ENCODE measurements around the gene SOWAHB.

SOWAHB gene

GRCh38 chr4:76923619-76924357 lies 25.8 kb upstream of the SOWAHB start:
- TF ChIP-seq EZH2phosphoT487 (IDR thresholded peaks at IDR 0.05; ENCODE audit: borderline replicate concordance) (no peak), CTCF (conservative IDR thresholded peaks at IDR 0.05; ENCODE audit: low read length) (no peak)
- Histone ChIP-seq H3K9me2 (replicated peaks; ENCODE audit: low read depth, low read length) (no peaks in the 10 kb centered on the region), H4K20me1 (ENCODE audit: insufficient read depth, low read length, poor library complexity, severe bottlenecking) (no peaks in the 10 kb centered on the region), H3K9me3 (ENCODE audit: insufficient read depth, low read depth, low read length) (no peaks in the 10 kb centered on the region), H3K4me2 (ENCODE audit: low read depth, low read length, poor library complexity, severe bottlenecking) (no peak overlapping the region), H3K9ac (ENCODE audit: low read depth, low read length, poor library complexity, severe bottlenecking) (no peak overlapping the region), H3K27me3 (ENCODE audit: insufficient read depth, low read length, poor library complexity, severe bottlenecking) (no peaks in the 10 kb centered on the region), H2AFZ (ENCODE audit: low read length) (no peak overlapping the region), H3K36me3 (ENCODE audit: insufficient read depth, low read length) (no peaks in the 10 kb centered on the region), H3K79me2 (ENCODE audit: insufficient read depth, low read length) (no peaks in the 10 kb centered on the region), H3F3A (ENCODE audit: low read depth) (no peaks in the 10 kb centered on the region), H3K4me3 (ENCODE audit: low read length, poor library complexity, severe bottlenecking) (no peak overlapping the region), H3K4me1 (ENCODE audit: insufficient read depth, low read length, poor library complexity, severe bottlenecking) (no peaks in the 10 kb centered on the region)

- Histone ChIP-seq H3K36me3 (ENCODE audit: insufficient read depth, low read length) (no peaks in the 10 kb centered on the region), H3K4me2 (ENCODE audit: low read depth, low read length, poor library complexity, severe bottlenecking) (no peak overlapping the region), H3K4me1 (ENCODE audit: insufficient read depth, low read length, poor library complexity, severe bottlenecking) (no peaks in the 10 kb centered on the region), H3F3A (ENCODE audit: low read depth) (no peaks in the 10 kb centered on the region), H3K9me2 (replicated peaks; ENCODE audit: low read depth, low read length) (no peaks in the 10 kb centered on the region), H4K20me1 (ENCODE audit: insufficient read depth, low read length, poor library complexity, severe bottlenecking) (no peaks in the 10 kb centered on the region), H3K79me2 (ENCODE audit: insufficient read depth, low read length) (no peaks in the 10 kb centered on the region), H2AFZ (ENCODE audit: low read length) (no peak overlapping the region), H3K4me3 (ENCODE audit: low read length, poor library complexity, severe bottlenecking) (no peak overlapping the region), H3K9ac (ENCODE audit: low read depth, low read length, poor library complexity, severe bottlenecking) (no peak overlapping the region), H3K9me3 (ENCODE audit: insufficient read depth, low read depth, low read length) (no peaks in the 10 kb centered on the region), H3K27me3 (ENCODE audit: insufficient read depth, low read length, poor library complexity, severe bottlenecking) (no peaks in the 10 kb centered on the region)
- TF ChIP-seq CTCF (conservative IDR thresholded peaks at IDR 0.05; ENCODE audit: low read length), result no peak
- TF ChIP-seq EZH2phosphoT487 (IDR thresholded peaks at IDR 0.05; ENCODE audit: borderline replicate concordance), result no peak
Measured at GRCh38 chr4:76920715-76921114, 22.8 kb upstream of the SOWAHB start.

- Histone ChIP-seq H3K4me2 (ENCODE audit: low read depth, low read length, poor library complexity, severe bottlenecking) (no peak overlapping the region), H3F3A (ENCODE audit: low read depth) (no peaks in the 10 kb centered on the region), H3K27me3 (ENCODE audit: insufficient read depth, low read length, poor library complexity, severe bottlenecking) (no peaks in the 10 kb centered on the region), H2AFZ (ENCODE audit: low read length) (no peak overlapping the region), H3K36me3 (ENCODE audit: insufficient read depth, low read length) (no peaks in the 10 kb centered on the region), H3K4me3 (ENCODE audit: low read length, poor library complexity, severe bottlenecking) (no peak overlapping the region), H4K20me1 (ENCODE audit: insufficient read depth, low read length, poor library complexity, severe bottlenecking) (no peaks in the 10 kb centered on the region), H3K9me2 (replicated peaks; ENCODE audit: low read depth, low read length) (no peaks in the 10 kb centered on the region), H3K79me2 (ENCODE audit: insufficient read depth, low read length) (no peaks in the 10 kb centered on the region), H3K4me1 (ENCODE audit: insufficient read depth, low read length, poor library complexity, severe bottlenecking) (no peaks in the 10 kb centered on the region), H3K9me3 (ENCODE audit: insufficient read depth, low read depth, low read length) (peaks cover 5% of the 10 kb centered on the region; the same call in 1 of the 2 replicates), H3K9ac (ENCODE audit: low read depth, low read length, poor library complexity, severe bottlenecking) (no peak overlapping the region)
- no peak for TF ChIP-seq EZH2phosphoT487 (IDR thresholded peaks at IDR 0.05; ENCODE audit: borderline replicate concordance)
- TF ChIP-seq CTCF (conservative IDR thresholded peaks at IDR 0.05; ENCODE audit: low read length), result no peak
Measured at GRCh38 chr4:76909711-76910110, 11.8 kb upstream of the SOWAHB start.
